BLaER1 treated with 17β-estradiol and CSF1 and Interleukin-3, amounts not matched to agents 10 nM and 100 nM (cell line): ENCODE measurements around the gene LGALS3.

Source experiments
- H3K27ac ChIP-seq, 11 experiments: shearing (Covaris generic); formaldehyde crosslinking; 2 replicates each; pipeline ENCODE4 v1.8.1; 2022
- H3K27me3 ChIP-seq, 11 experiments: shearing (Covaris generic); formaldehyde crosslinking; 2 replicates each; pipeline ENCODE4 v1.8.1; 2022
- H3K36me3 ChIP-seq, 11 experiments: shearing (Covaris generic); formaldehyde crosslinking; 2 replicates each; pipeline ENCODE4 v1.8.1; 2022
- H3K4me1 ChIP-seq, 10 experiments: shearing (Covaris generic); formaldehyde crosslinking; 2 replicates each; pipeline ENCODE4 v1.8.1; 2022
- H3K4me2 ChIP-seq, 11 experiments: shearing (Covaris generic); formaldehyde crosslinking; 2 replicates each; pipeline ENCODE4 v1.8.1; 2022
- H3K4me3 ChIP-seq, 10 experiments: shearing (Covaris generic); formaldehyde crosslinking; 2 replicates each; pipeline ENCODE4 v1.8.1; 2022
- H3K9ac ChIP-seq, 11 experiments: shearing (Covaris generic); formaldehyde crosslinking; 2 replicates each; pipeline ENCODE4 v1.8.1; 2022
- H3K9me3 ChIP-seq, 11 experiments: shearing (Covaris generic); formaldehyde crosslinking; replicated peaks in 1 of 11; 2 replicates each; pipeline ENCODE4 v1.8.1; 2022
- H4K20me1 ChIP-seq, 11 experiments: shearing (Covaris generic); formaldehyde crosslinking; 2 replicates each; pipeline ENCODE4 v1.8.1; 2022
- Cebpa-rat ChIP-seq, 11 experiments: shearing (Covaris generic); IDR thresholded peaks; 2 replicates each; pipeline ENCODE4 v1.8.1; 2022

LGALS3 gene

GRCh38 chr14:55160989-55161388, 31.9 kb downstream of the LGALS3 start:
- no peak for TF ChIP-seq Cebpa-rat (IDR thresholded peaks at IDR 0.05)
- peaks cover 0 to 7% (median 0%) of the 10 kb centered on the region in 10 experiments; a peak in 2 of 20 replicates for H3K4me1 ChIP-seq
- no peaks in the 10 kb centered on the region for H3K9me3 ChIP-seq

GRCh38 chr14:55170526-55170925, 41.5 kb downstream of the LGALS3 start:
- Histone ChIP-seq H3K36me3 (peaks cover 0 to 100% (median 94%) of the 10 kb centered on the region in 11 experiments; a peak in 19 of 22 replicates), H3K4me3 (no peak overlapping the region), H3K9me3 (no peaks in the 10 kb centered on the region), H3K4me2 (no peak overlapping the region), H4K20me1 (no peaks in the 10 kb centered on the region; a peak in 1 of 22 replicates), H3K4me1 (no peaks in the 10 kb centered on the region), H3K27me3 (no peaks in the 10 kb centered on the region), H3K27ac (no peak overlapping the region), H3K9ac (no peak overlapping the region)
- TF ChIP-seq Cebpa-rat (IDR thresholded peaks at IDR 0.05), result no peak

More at GRCh38 chr14:55160989-55161388, 31.9 kb downstream of the LGALS3 start:
- Histone ChIP-seq H3K4me3 (no peak overlapping the region), H3K27me3 (no peaks in the 10 kb centered on the region), H4K20me1 (no peaks in the 10 kb centered on the region), H3K27ac (no peak overlapping the region), H3K4me2 (no peak overlapping the region), H3K36me3 (peaks cover 0 to 98% (median 93%) of the 10 kb centered on the region in 11 experiments; a peak in 19 of 22 replicates), H3K9ac (no peak overlapping the region)

GRCh38 chr14:55180006-55180405, 51.0 kb downstream of the LGALS3 start:
- peaks cover 11 to 48% (median 23%) of the 10 kb centered on the region in 10 experiments; a peak in 19 of 20 replicates for H3K4me1 ChIP-seq
- no peaks in the 10 kb centered on the region for H3K27me3 ChIP-seq
- H3K9me3 ChIP-seq, result peaks cover 0 to 6% (median 0%) of the 10 kb centered on the region in 11 experiments; a peak in 1 of 22 replicates
- no peak overlapping the region for H3K9ac ChIP-seq
- H3K4me2 ChIP-seq, result peak overlapping the region in 9 of 11 experiments; percentile 22 to 85 (median 70); a peak in 17 of 22 replicates
- H3K27ac ChIP-seq, result peak overlapping the region in 4 of 11 experiments; percentile 4 to 44 (median 38); a peak in 4 of 22 replicates
- H4K20me1 ChIP-seq, result no peaks in the 10 kb centered on the region
- no peak overlapping the region; a peak in 1 of 20 replicates for H3K4me3 ChIP-seq
- TF ChIP-seq Cebpa-rat (IDR thresholded peaks at IDR 0.05), result no peak
- H3K36me3 ChIP-seq, result peaks cover 0 to 100% (median 90%) of the 10 kb centered on the region in 11 experiments; a peak in 19 of 22 replicates

- Histone ChIP-seq H3K27me3 (no peaks in the 10 kb centered on the region), H3K4me2 (peak overlapping the region; percentile 22 to 85 (median 67)), H3K27ac (peak overlapping the region in 7 of 11 experiments; percentile 4 to 44 (median 25); a peak in 8 of 22 replicates), H3K4me1 (peaks cover 11 to 48% (median 23%) of the 10 kb centered on the region in 10 experiments; a peak in 19 of 20 replicates), H3K9me3 (peaks cover 0 to 6% (median 0%) of the 10 kb centered on the region in 11 experiments; a peak in 1 of 22 replicates), H3K36me3 (peaks cover 0 to 100% (median 90%) of the 10 kb centered on the region in 11 experiments; a peak in 19 of 22 replicates), H4K20me1 (no peaks in the 10 kb centered on the region), H3K4me3 (peak overlapping the region in 2 of 10 experiments; percentile 3 to 17; a peak in 2 of 20 replicates), H3K9ac (peak overlapping the region in 5 of 11 experiments; percentile 5 to 36 (median 16); a peak in 7 of 22 replicates)
- TF ChIP-seq Cebpa-rat (IDR thresholded peaks at IDR 0.05), result no peak
Measured at GRCh38 chr14:55180434-55180833, 51.4 kb downstream of the LGALS3 start.

- Histone ChIP-seq H3K4me3 (peak overlapping the region in 5 of 10 experiments; percentile 78 to 90 (median 88); a peak in 6 of 20 replicates), H3K9ac (no peak overlapping the region), H3K9me3 (no peaks in the 10 kb centered on the region), H3K27me3 (no peaks in the 10 kb centered on the region), H3K36me3 (peaks cover 0 to 51% (median 42%) of the 10 kb centered on the region in 11 experiments; a peak in 17 of 22 replicates), H3K27ac (no peak overlapping the region), H3K4me2 (peak overlapping the region in 10 of 11 experiments; percentile 83 to 98 (median 87); a peak in 20 of 22 replicates), H4K20me1 (no peaks in the 10 kb centered on the region), H3K4me1 (peaks cover 21 to 44% (median 34%) of the 10 kb centered on the region in 10 experiments)
- TF ChIP-seq Cebpa-rat (IDR thresholded peaks at IDR 0.05), result no peak
Measured at GRCh38 chr14:55188686-55189295, 59.7 kb downstream of the LGALS3 start.

GRCh38 chr14:55190906-55191202, 61.8 kb downstream of the LGALS3 start:
- H3K4me3 ChIP-seq, result peak overlapping the region; percentile 69 to 95 (median 86)
- peaks cover 0 to 30% (median 25%) of the 10 kb centered on the region in 11 experiments; a peak in 17 of 22 replicates for H3K36me3 ChIP-seq
- no peak for TF ChIP-seq Cebpa-rat (IDR thresholded peaks at IDR 0.05)
- peak overlapping the region; percentile 70 to 89 (median 86) for H3K9ac ChIP-seq
- no peaks in the 10 kb centered on the region for H3K27me3 ChIP-seq
- H3K9me3 ChIP-seq, result no peaks in the 10 kb centered on the region
- H3K27ac ChIP-seq, result peak overlapping the region in 10 of 11 experiments; percentile 35 to 92 (median 80); a peak in 18 of 22 replicates
- H4K20me1 ChIP-seq, result no peaks in the 10 kb centered on the region
- H3K4me2 ChIP-seq, result peak overlapping the region; percentile 83 to 98 (median 88)
- H3K4me1 ChIP-seq, result peaks cover 21 to 36% (median 34%) of the 10 kb centered on the region in 10 experiments

- peak within 1 kb of the TSS in 10 of 11 experiments; percentile 35 to 92 (median 80); a peak in 18 of 22 replicates for H3K27ac ChIP-seq
- H3K4me2 ChIP-seq, result peak within 1 kb of the TSS; percentile 83 to 98 (median 88)
- H3K9me3 ChIP-seq, result no peaks in the 10 kb centered on the region
- no peak for TF ChIP-seq Cebpa-rat (IDR thresholded peaks at IDR 0.05)
- no peaks in the 10 kb centered on the region for H4K20me1 ChIP-seq
- H3K9ac ChIP-seq, result peak within 1 kb of the TSS; percentile 70 to 89 (median 86)
- peaks cover 0 to 24% (median 21%) of the 10 kb centered on the region in 11 experiments; a peak in 17 of 22 replicates for H3K36me3 ChIP-seq
- H3K27me3 ChIP-seq, result no peaks in the 10 kb centered on the region
- H3K4me3 ChIP-seq, result peak within 1 kb of the TSS; percentile 69 to 95 (median 86)
- H3K4me1 ChIP-seq, result peaks cover 21 to 36% (median 34%) of the 10 kb centered on the region in 10 experiments
Measured at GRCh38 chr14:55191203-55192053, 62.4 kb downstream of the LGALS3 start, which contains the start of gene DLGAP5. TSS of gene DLGAP5 (minus strand) at chr14:55191585. CDS start at chr14:55189179, 2,406 bp downstream.

GRCh38 chr14:55192054-55192621, 63.1 kb downstream of the LGALS3 start:
- Histone ChIP-seq H3K4me2 (peak overlapping the region; percentile 59 to 89 (median 79)), H3K9me3 (no peaks in the 10 kb centered on the region), H3K4me3 (peak overlapping the region; percentile 69 to 95 (median 86)), H4K20me1 (no peaks in the 10 kb centered on the region), H3K9ac (peak overlapping the region; percentile 62 to 89 (median 86); a peak in 21 of 22 replicates), H3K27ac (peak overlapping the region in 10 of 11 experiments; percentile 34 to 92 (median 68); a peak in 14 of 22 replicates), H3K4me1 (peaks cover 21 to 36% (median 34%) of the 10 kb centered on the region in 10 experiments), H3K36me3 (peaks cover 0 to 17% (median 14%) of the 10 kb centered on the region in 11 experiments; a peak in 16 of 22 replicates), H3K27me3 (no peaks in the 10 kb centered on the region)
- no peak for TF ChIP-seq Cebpa-rat (IDR thresholded peaks at IDR 0.05)
